PC-3 (cell line): ENCODE data around the gene ZNF689. TPM values are rescaled to one million over a fixed set of nuclear protein-coding genes. Genes with fewer than 3 reads are reported as not detected.

Source experiments
- ATAC-seq: fragments of 200-7000 bp; cut with Tn5 transposase; 2 replicates; pipeline ENCODE4 v1.9.1; 2020; ENCODE audit warnings: mild to moderate bottlenecking, moderate library complexity
- BruUV-seq: library from RNA; stranded (reverse); fragments of 400-500 nt; replicated peaks from 2 replicates; lab custom pipeline; 2021; lab: Mats Ljungman, UMichigan
- CTCF ChIA-PET: fragments of 300-600 bp; sonication (Branson Sonifier 250); formaldehyde crosslinking; loops from one replicate; lab custom pipeline; 2022; ENCODE audit warnings: antibody characterized with exemption; lab: Charles Lee
- POLR2A ChIA-PET: fragments of 300-600 bp; sonication (Branson Sonifier 250); formaldehyde crosslinking; loops from one replicate; lab custom pipeline; 2022; ENCODE audit warnings: antibody characterized with exemption; ENCODE audit not compliant: unreplicated experiment; lab: Charles Lee
- DNase-seq: peaks from one replicate; pipeline ENCODE4 v3.0.0-alpha.2; 2015
- H2AFZ ChIP-seq: fragments of 300-600 bp; sonication (generic); 2 replicates; pipeline ENCODE4 v1.6.0; 2016; ENCODE audit warnings: antibody characterized with exemption, low read length
- H3F3A ChIP-seq: fragments of 300-600 bp; sonication (generic); one replicate; pipeline ENCODE4 v1.6.0; 2017; ENCODE audit warnings: antibody characterized with exemption, low read length, control low read depth, mild to moderate bottlenecking; ENCODE audit not compliant: unreplicated experiment
- H3K27ac ChIP-seq: fragments of 300-600 bp; sonication (generic); 2 replicates; pipeline ENCODE4 v1.5.1; 2016; ENCODE audit warnings: mild to moderate bottlenecking, low read length
- H3K27me3 ChIP-seq: fragments of 300-600 bp; sonication (generic); 2 replicates; pipeline ENCODE4 v1.6.1; 2016; ENCODE audit warnings: low read length, mixed read lengths
- H3K36me3 ChIP-seq: fragments of 300-600 bp; sonication (generic); 2 replicates; pipeline ENCODE4 v1.6.1; 2016; ENCODE audit warnings: low read depth, mixed run types, low read length, mixed read lengths
- H3K4me1 ChIP-seq: fragments of 300-600 bp; sonication (generic); 2 replicates; pipeline ENCODE4 v1.5.1; 2016; ENCODE audit warnings: low read length; ENCODE audit not compliant: insufficient read depth
- H3K4me2 ChIP-seq: fragments of 300-600 bp; sonication (generic); 2 replicates; pipeline ENCODE4 v1.6.0; 2016; ENCODE audit warnings: low read length
- H3K4me3 ChIP-seq: fragments of 300-600 bp; sonication (generic); 2 replicates; pipeline ENCODE4 v1.5.1; 2016; ENCODE audit warnings: mild to moderate bottlenecking, low read length, mixed read lengths
- H3K79me2 ChIP-seq: fragments of 300-600 bp; sonication (generic); 2 replicates; pipeline ENCODE4 v1.6.1; 2017; ENCODE audit warnings: low read length, mixed read lengths
- H3K9ac ChIP-seq: fragments of 300-600 bp; sonication (generic); 2 replicates; pipeline ENCODE4 v1.6.0; 2016; ENCODE audit warnings: mild to moderate bottlenecking, low read length
- H3K9me2 ChIP-seq: fragments of 300-600 bp; sonication (generic); replicated peaks from 2 replicates; pipeline ENCODE4 v1.6.1; 2016; ENCODE audit warnings: mixed run types, low read length, mixed read lengths
- H3K9me3 ChIP-seq: fragments of 300-600 bp; sonication (generic); 2 replicates; pipeline ENCODE4 v1.6.1; 2016; ENCODE audit warnings: low read length, mixed read lengths
- H4K20me1 ChIP-seq: fragments of 300-600 bp; sonication (generic); 2 replicates; pipeline ENCODE4 v1.6.1; 2016; ENCODE audit warnings: low read length, mixed read lengths
- CTCF ChIP-seq: fragments of 300-600 bp; sonication (generic); conservative IDR thresholded peaks from 2 replicates; pipeline ENCODE4 v1.5.1; 2017; ENCODE audit warnings: antibody characterized with exemption, low read depth, mild to moderate bottlenecking, low read length
- EZH2 ChIP-seq: fragments of 300-600 bp; sonication (generic); IDR thresholded peaks from one replicate; pipeline ENCODE4 v1.6.1; 2017; ENCODE audit warnings: antibody characterized with exemption, mild to moderate bottlenecking, low read length; ENCODE audit not compliant: unreplicated experiment
- EZH2phosphoT487 ChIP-seq: fragments of 300-600 bp; sonication (generic); IDR thresholded peaks from 2 replicates; pipeline ENCODE4 v1.6.1; 2018; ENCODE audit warnings: mild to moderate bottlenecking, antibody characterized with exemption, low read length, borderline replicate concordance
- intact Hi-C: fragments of 100-400 bp; cut with micrococcal nuclease; formaldehyde crosslinking; loops from 2 replicates; pipeline ENCODE4 v1.9.0; 2023
- total RNA-seq: library from RNA; depleted of rRNA; stranded (reverse); fragments of >200 nt; gene quantifications from 2 replicates; pipeline ENCODE4 v1.2.3, GENCODE V29; 2014

The ZNF689 gene
- total RNA-seq, 1 experiment from 2014 or later = 6.0 TPM

- H3K9ac ChIP-seq = no peak overlapping the region
- DNase-seq (no peak), ATAC-seq (no peak)
- H3K27me3 ChIP-seq = no peaks in the 10 kb centered on the region
- H3K79me2 ChIP-seq = peaks cover 29% of the 10 kb centered on the region
- CTCF ChIA-PET = no interaction called here
- H3K36me3 ChIP-seq = no peaks in the 10 kb centered on the region
- H3K9me3 ChIP-seq = no peaks in the 10 kb centered on the region
- TF ChIP-seq CTCF = no peak
- TF ChIP-seq EZH2phosphoT487 = no peak
- TF ChIP-seq EZH2 = no peak
- H3K9me2 ChIP-seq = no peaks in the 10 kb centered on the region
- POLR2A ChIA-PET = no interaction called here
- no peaks in the 10 kb centered on the region for H4K20me1 ChIP-seq
- H3K4me3 ChIP-seq = no peak overlapping the region
- H3F3A ChIP-seq = no peaks in the 10 kb centered on the region
- no TSS peak for BruUV-seq
- H3K4me1 ChIP-seq = peaks cover 3% of the 10 kb centered on the region; the same call in 1 of the 2 replicates
- intact Hi-C loops = no loop called here
- H3K27ac ChIP-seq = no peak overlapping the region
- H3K4me2 ChIP-seq = no peak overlapping the region
- no peak overlapping the region for H2AFZ ChIP-seq
These were observed 55.5 kb downstream of the ZNF689 start for GRCh38 chr16:30554557-30555314.

DNA sequence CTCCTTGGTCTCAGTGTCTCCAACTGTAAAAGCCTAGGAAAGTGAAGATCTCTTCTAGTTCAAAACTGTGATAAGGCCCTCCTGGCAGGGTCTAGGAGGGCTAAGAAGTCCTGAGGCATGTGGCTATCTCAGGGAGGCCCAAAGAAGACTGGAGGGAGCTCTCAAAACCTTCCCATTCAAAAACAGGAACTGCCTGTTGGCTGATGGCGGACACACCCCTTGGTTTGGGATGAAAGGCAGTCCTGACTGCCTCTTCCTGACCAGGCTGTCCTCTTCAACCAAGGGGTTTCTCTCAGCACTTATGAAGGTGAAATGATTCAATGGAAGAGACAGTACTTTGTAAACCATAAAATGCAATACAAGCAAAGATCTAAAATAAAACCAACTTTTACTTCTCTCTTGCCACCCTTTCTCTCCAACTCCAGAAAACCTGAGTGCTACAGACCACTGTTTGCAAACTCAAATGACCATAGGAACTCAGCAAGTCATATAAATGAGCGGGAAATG, 56.7 kb downstream of the ZNF689 start:
- no peak for ATAC-seq
- Histone ChIP-seq H3K4me3 (no peak overlapping the region), H4K20me1 (no peaks in the 10 kb centered on the region), H3K4me2 (no peak overlapping the region), H3K4me1 (peaks cover 3% of the 10 kb centered on the region; the same call in 1 of the 2 replicates), H3K79me2 (peaks cover 29% of the 10 kb centered on the region), H2AFZ (no peak overlapping the region), H3K27me3 (no peaks in the 10 kb centered on the region), H3K27ac (no peak overlapping the region), H3K9ac (no peak overlapping the region), H3K9me3 (no peaks in the 10 kb centered on the region), H3K9me2 (no peaks in the 10 kb centered on the region), H3K36me3 (no peaks in the 10 kb centered on the region), H3F3A (no peaks in the 10 kb centered on the region)
- intact Hi-C loops = no loop called here
- BruUV-seq = no TSS peak
- ChIA-PET CTCF (no interaction called here), POLR2A (no interaction called here)
- no peak for DNase-seq
- TF ChIP-seq CTCF (no peak), EZH2phosphoT487 (no peak), EZH2 (no peak)

GRCh38 chr16:30552956-30553355, 57.2 kb downstream of the ZNF689 start:
- no peaks in the 10 kb centered on the region for H3F3A ChIP-seq
- intact Hi-C loops = no loop called here
- no peaks in the 10 kb centered on the region for H3K9me2 ChIP-seq
- H3K9me3 ChIP-seq = no peaks in the 10 kb centered on the region
- no peaks in the 10 kb centered on the region for H3K36me3 ChIP-seq
- no TSS peak for BruUV-seq
- H3K27me3 ChIP-seq = no peaks in the 10 kb centered on the region
- CTCF ChIA-PET = no interaction called here
- H2AFZ ChIP-seq = no peak overlapping the region
- peaks cover 3% of the 10 kb centered on the region; the same call in 1 of the 2 replicates for H3K4me1 ChIP-seq
- ATAC-seq (no peak), DNase-seq (no peak)
- no peak for TF ChIP-seq CTCF
- no peak overlapping the region for H3K27ac ChIP-seq
- H3K4me2 ChIP-seq = no peak overlapping the region
- H3K4me3 ChIP-seq = no peak overlapping the region
- no peaks in the 10 kb centered on the region for H4K20me1 ChIP-seq
- H3K79me2 ChIP-seq = peaks cover 28% of the 10 kb centered on the region
- POLR2A ChIA-PET = no interaction called here
- no peak overlapping the region for H3K9ac ChIP-seq
